LoVo (cell line): ENCODE results near the gene GPR75.

Source experiments
- DNase-seq: peaks from one replicate; pipeline ENCODE4 v3.0.0-alpha.2; 2016; ENCODE audit warnings: low spot score

GPR75 gene

DNA sequence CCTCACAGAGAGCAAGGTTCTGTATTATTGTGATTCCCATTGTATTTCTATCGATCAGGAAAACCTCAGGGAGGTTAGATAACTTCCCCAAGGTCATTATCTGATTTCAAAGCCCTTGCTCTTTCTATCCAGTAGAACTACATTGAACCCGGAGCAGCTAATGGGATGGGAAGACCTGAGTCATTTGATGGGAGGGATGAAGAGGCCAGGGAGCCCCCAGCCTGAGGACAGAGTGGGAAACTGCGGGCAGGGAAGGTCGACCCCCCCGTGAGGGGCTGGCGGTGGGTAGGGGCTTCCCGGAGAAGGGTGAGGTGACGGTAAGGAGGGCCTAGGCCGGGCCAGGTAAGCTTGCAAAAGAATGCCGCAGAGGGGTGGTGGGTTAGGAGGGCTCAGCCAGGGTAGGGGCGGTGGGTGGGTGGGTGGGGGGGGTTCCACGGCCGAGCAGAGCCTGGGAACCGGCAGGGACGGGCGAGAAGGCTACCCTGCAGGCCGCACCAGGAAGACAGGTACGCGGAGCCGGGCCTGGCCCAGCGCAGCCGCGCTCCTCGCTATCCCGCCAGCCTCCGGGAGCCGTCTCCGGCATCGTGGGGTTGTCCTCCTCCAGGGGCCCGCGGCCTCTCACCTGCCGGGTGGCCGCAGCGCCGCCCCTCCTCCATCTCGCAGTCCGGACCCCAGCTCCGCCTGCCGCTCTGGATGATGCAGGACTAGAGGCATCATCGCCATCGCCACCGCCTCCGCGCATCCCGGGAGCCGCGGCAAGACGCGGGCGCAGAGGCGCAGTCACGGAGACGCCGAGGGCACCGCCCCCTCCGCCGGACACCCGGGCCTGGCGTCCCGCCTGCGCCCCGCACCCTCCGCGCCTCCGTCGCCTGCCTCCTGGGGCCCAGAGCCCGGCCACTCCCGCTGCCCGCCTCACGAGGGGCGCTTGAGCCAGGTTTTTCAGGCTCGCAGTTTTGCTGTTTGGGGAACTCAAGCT, at the start of gene GPR75:
GPR75 (minus strand) TSS at position 762 of the 976 bp plus-strand sequence. CDS start 5,211 bp downstream, outside the sequence.
- DNase-seq, result no peak

DNA sequence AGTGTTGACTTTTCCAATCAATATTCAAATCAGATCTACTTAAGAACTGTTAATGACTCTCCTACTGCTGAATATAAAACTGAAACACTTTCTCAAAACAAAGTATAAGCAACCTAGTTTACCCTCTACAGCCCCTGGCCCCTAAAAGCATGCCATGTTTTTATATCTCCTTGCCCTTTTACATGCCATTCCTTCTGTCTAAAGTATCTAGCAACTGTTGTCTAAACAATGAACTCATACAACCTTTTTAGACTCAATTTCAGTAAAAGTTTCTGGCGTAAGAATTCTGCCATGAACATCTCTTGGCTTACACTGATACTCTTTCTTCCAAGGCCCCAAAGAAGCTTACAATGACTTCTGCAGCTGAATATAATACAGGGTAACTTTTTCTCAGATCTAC, 47.8 kb upstream of the GPR75 start:
- no peak for DNase-seq

DNA sequence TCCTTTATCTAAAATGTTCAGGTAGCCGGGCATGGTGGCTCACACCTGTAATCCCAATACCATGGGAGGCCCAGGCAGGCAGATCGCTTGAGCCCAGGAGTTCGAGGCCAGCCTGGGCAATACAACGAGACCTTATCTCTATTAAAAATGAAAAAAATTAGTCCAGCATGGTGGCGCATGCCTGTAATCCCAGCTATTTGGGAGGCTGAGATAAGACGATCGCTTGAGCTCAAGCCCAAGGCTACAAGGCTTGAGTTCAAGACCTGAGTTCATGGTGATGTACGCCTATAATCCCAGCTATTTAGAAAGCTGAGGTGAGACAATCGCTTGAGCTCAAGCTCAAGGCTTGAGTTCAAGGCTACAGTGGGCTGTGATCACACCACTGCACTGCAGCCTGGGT, 45.6 kb upstream of the GPR75 start:
- no peak for DNase-seq

DNA sequence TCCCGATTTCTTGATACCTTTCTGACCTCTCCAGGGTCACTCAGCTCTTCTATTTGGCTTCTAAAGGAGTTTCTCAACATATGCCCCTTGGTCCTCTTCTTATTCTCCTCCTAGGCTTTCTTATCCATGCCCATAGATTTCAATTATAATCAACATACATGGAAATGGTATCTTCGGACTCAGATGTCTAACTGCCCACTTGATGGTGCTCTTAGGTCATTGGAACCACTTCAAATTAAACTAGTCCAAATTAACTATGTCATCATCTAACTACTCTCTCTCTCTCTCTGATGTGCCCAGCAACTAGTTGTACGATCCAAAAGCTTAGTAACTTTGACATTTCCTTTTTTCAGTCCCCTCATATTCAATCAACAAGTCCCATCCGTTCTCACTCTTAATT, 43.2 kb upstream of the GPR75 start:
- DNase-seq, result no peak

DNA sequence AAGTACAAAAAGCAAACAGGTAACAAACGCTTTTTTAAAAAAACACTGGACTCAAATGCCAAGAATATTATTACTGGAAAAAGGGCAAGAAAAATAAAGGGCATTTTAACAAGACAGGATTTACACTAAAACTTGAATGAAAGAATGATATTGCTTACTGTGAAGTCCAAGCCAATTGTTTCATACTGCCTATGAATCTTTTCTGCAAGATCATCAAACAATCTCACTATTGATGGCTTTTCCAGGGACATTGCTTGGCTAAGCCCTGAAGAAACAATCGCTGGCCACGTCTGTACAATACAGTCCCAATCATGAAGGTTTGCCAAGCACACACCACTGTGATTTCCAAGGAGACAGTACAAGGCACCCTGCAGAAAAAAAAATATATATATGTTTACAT, 41.4 kb upstream of the GPR75 start:
- no peak for DNase-seq

DNA sequence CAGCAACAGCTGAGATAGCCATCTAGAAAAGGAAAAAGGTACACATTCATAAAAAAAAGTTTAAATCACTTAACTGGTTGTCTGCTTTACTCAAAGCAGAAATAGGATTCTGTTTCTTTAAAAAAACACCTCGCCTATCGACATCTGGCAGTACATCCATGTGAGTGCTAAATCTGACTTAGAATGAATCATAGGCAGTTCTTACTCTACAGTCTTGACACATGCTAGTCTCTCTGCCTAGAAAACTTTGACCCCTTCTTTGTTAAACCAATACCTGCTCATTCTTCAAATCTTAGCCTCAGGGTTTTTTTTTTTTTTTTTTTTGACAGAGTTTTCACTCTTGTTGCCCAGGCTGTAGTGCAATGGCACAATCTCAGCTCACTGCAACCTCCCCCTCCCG, 37.1 kb upstream of the GPR75 start:
- no peak for DNase-seq

DNA sequence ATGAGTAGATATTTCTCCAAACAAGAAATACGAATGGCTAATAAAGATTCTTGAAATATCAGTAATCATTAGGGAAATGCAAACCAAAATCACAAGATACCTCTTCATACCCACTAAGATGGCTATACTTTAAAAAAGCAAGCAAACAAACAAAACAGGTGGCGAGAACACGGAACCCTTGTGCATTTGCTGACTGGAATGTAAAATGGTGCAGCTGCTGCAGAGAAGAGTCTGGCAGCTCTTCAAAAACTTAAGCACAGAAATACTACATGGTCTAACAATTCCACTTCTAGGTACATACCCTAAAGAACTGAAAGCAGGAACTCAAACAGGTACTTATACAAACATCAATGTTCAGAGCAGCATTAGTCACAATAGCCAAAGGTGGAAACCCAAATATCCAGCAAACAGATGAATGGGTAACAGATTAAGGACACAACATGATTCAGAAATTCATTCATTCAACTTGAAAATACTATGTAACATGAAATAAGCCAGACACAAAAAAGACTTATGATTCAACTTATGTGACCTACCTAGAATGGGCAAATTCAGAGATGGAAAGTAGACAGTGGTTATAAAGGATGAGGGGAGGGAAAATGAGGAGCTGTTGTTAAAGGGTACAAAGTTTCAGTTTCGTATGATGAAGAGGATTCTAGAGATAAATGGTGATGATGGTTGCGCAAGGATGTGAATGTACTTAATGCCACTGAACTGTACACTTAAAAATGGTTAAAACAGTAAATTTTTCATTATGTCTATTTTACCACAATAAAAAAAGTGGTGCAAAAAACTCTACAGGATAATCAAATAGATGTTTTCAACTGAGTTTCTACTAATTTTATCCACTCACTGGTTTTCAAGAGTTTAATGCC, 26.9 kb upstream of the GPR75 start:
- DNase-seq, result no peak

DNA sequence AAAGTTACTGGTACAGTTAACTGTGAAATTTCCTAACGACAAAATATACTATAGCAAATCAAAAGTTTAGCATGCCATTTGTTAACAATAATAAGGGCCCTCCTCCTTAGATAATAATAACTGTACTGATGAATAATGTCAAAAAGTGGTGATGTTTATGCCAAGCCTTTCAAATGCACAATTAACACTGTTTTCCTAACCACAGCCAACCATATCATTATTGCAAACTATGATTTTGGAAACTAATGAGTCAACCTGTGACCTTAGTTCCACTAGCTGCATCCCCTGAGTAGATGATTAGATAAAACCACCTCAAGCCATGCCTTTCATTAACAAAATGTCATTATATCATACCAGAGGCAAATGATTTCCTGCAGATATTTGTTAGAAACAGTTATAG, 25.1 kb upstream of the GPR75 start:
- no peak for DNase-seq

DNA sequence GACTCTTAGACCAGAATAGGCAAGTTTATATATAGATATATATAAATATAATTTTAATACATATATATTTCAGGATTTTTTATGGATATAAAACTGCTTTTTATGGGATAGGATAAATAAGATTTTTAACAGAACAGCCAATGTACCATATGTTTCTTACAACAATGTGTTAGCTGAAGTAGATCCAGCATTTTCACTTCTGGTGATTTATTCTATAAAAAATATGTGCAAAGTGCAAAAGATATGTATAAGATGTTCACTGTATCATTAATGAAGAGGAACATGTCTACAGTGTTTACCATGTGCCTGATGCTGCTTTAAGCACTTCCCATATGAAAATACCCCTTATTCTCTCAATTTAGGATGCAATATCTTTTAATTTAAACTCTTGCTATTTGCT, 22.2 kb upstream of the GPR75 start:
- DNase-seq, result no peak

DNA sequence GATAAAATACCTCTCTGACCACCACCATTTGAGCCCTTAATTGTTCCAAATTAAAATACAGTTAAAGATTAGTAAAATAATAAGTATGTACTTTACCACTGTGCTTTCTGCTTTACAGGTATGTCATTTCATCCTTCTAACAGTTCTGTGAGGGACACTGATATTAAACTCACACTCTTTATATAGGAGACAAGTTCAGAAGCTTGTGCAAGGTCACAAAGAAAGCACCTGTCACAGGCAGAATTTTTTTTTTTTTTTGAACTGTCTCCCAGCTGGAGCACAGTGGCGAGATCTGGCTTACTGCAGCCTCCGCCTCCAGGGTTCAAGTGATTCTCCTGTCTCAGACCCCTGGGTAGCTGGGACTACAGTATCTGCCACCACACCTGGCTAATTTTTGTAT, 21.6 kb upstream of the GPR75 start:
- DNase-seq, result no peak

DNA sequence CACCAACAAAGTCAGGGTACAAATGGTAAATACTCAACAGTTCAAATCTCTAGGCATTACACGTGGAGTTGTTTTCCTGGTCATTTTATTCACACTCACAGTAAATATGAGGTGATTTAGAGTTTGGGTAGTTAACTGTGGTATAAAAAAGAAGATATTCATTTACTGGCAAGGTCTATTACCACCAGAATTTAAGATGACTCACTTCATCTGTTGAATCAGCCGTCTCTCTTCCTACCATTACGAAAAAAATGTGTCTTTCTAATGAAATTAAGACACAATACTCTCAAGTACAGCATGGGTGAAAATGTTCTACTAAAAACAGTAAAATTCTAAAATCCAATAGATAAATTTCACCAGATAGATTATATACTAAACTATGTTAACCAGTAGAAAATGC, 21.0 kb upstream of the GPR75 start:
- no peak for DNase-seq

DNA sequence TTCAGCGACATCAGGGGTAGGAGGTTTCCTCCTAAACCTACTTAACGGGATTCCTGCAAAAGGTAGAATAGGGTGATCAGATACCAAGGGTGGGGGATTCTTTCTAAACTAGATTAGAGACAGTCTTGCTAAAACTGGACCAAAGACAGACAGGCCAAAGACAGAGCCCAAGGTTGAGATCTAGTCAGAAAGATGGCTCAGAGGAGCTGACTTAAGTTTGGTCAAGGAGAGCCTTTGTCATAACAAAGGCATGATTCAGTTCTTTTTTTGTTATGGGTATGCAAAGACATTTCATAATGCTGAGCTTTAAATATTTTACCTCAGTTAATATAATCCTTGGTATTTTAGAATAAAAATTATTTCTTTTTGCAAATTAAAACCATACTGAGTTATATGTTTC, 17.8 kb upstream of the GPR75 start:
- no peak for DNase-seq

DNA sequence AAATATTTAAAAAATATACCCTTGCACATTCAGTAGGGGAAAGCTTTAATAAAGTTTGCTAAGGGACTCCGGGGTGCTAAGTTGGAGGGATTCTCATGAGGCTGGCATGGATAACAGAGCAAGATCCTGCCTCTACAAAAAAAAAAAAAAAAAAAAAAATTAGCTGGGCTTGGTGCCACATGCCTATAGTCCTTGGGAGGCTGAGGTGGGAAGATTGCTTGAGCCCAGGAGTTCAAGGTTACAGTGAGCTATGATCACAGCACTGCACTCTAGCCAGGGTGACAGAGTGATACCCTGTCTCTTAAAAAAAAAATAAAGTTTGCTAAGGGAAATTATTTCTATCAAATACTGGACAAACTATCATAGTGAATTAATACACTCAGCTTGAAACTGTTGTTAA, 17.3 kb upstream of the GPR75 start:
- DNase-seq, result no peak

DNA sequence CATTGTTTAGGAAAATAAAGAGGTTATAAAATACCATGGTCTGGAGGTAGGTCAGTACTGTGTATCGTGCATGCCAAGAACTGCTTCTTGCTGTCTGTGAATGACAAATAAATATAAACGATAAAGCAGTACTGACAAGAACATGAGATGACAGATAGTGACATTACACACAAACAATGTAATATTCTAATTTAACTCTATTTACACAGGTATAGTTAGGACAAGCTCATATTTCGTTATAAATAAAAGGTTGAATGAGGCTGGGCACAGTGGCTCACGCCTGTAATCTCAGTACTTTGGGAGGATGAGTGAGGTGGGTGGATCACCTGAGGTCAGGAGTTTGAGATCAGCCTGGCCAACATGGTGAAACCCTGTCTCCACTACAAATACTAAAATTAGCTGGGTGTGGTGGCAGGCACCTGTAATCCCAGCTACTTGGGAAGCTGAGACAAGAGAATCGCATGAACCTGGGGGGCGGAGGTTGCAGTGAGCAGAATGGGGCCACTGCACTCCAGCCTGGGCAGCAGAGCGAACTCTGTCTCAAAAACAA, 14.7 kb upstream of the GPR75 start:
- DNase-seq, result no peak

DNA sequence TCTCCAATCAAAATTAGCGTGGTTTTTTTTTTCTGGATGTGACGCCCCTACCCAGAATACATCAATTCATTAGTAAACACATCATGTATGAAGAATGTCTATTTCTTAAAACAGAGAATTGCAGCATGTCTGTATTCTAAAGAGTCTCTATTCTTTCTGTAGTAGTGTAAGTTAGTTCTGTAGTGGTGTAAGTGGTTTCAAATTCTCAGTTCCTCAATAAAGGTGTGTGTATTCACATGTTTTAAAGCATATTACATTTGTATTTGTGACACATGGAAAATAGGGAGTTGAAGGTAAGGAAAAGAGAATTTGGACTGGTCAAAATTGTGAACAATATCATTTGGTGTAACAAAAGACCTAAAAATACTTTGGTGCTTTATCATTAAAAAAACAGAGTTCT, 8.0 kb upstream of the GPR75 start:
- no peak for DNase-seq

DNA sequence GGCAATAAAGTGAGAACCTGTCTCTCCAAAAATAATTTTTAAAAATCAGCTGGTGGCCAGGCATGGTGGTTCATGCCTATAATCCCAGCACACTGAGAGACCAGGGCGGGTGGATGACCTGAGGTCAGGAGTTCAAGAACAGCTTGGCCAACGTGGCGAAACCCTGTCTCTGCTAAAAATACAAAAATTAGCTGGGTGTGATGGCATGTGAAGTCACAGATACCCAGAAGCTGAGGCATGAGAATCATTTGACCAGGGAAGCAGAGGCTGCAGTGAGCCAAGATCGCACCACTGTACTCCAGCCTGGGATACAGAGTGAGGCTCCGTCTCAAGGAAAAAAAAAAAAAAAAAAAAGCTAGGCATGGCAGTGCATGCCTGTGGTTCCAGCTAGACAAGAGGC, 7.4 kb upstream of the GPR75 start:
- no peak for DNase-seq

DNA sequence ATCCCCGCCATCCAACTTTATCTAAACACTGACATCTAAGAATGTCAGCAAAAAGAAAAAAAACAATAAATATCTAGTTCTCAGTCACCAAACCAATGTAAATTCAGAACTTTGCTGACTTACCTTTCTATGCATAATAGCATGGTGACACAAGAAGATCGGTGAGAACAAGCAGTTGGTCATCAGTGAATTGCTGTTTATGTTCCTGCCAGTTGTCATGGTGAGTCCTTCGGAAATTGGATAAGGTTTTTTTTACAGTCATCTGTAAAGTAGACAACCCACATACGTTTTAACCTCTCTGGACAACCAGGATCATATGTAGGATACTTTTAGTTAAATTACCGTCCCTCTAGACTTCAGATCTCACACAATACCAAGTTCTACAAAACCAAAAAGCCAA, 6.2 kb upstream of the GPR75 start:
- no peak for DNase-seq

DNA sequence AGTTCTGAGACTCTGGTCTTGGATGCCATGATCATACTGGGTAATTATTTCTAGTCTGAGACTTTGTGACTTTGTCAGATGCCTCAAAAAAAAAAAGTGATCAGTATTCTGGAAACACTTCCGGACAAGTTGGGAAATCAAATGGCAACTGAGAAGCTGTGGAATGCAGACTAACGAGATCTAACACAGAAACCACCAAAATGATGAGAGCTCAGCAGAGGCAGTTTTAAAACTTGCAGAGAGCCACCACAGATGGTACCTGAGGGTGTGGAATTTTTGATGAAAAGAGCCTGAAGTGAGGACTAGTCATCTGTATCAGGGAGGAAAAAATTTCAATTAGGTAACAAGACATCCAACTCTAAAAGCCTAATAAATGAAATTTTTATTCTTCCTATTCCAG, 5.5 kb upstream of the GPR75 start:
- no peak for DNase-seq

DNA sequence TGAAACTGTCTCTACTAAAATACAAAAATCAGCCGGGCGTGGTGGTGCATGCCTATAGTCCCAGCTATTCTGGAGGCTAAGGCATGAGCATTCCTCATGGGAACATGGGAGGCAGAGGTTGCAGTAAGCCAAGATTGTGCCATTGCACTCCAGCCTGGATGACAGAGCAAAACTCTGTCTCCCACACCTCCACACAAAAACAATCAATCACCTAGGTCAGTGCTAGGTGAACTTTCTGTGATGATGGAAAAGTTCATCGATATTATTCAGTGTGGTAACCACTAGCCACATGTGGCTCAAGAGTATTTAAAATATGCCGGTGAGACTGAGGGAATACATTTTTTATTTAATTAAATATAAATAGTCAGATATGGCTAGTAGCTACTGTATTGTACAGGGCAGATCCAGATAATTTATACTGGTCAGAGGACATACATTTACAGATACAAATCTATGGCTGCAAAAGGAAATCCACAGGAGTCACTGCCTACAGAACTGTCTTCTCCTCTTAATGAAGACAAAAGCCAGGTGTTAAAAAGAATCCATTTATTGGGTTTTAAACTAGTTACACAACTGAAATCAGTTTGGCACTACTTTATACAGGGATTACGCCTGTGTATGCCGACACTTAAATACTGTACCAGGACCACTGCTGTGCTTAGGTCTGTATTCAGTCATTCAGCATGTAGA, 3.9 kb upstream of the GPR75 start:
- DNase-seq, result no peak

DNA sequence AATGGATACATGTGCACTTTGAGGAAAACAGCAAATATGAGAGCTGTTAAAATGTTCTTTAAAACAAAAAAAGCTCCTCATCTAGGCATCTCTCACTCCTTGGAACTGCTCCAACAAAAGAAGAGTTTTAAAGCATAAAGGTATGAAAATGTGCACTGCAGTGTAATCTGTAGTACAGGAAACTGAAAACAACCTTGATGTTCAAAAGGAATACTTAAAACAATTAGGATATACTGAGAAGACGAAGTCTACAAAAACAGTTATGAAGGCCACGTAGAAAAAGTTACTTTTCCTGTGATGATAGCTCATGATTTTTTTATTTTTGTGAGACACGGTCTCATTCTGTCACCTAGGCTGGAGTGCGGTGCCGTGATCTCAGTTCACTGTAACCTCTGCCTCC, 2.1 kb upstream of the GPR75 start:
- DNase-seq, result no peak

DNA sequence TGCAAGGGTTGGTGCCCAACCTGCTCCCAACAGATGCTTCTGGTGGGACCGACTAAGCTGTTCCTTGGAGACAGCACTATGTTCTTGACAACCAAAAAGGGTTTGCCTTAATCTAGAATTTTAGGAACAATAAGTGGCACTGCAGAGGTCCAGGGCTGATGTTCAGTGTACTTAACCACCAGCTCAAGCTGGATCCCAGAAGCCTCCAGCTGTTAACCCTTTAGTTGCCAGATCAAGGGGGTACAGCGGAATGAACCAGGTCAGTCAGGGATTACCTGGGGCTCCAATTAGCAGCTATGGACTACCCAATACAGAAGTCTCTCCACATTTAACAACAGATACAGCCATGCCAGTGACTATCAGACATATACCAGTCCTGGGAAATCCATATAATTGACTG, 3.5 kb downstream of the GPR75 start:
- no peak for DNase-seq

DNA sequence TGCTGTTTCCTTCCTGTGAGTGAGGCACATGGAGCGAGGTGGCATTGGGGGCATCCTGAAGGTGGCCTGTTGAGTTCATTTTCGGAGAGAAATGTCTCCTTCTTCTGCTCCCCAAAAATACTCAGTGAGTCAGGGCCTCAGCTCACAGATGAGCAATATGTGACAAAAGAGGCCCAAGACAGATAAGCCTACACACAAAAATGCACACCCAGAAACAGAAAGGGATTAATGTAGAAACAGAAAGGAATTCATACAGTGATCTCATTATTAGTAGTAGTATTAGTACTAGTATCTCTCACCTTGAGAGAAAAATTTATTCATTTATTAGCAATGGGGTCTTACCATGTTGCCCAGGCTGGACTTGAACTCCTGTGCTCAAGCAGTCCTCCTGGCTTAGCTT, 5.1 kb downstream of the GPR75 start:
- DNase-seq, result no peak
